Astrocyte (in vitro differentiated cells and primary cell): ENCODE data around the gene GPHN. TPM values are rescaled to one million over a fixed set of nuclear protein-coding genes. Genes with fewer than 3 reads are reported as not detected.

Experiments
- DNase-seq: peaks from one replicate; pipeline ENCODE4 v3.0.0-alpha.2; 2010; ENCODE audit warnings: low read depth
- FAIRE-seq: peaks from 2 replicates; lab custom pipeline; 2011; peaks lifted over from hg19 to GRCh38; lab: Jason Lieb, UNC
- H2AFZ ChIP-seq: 2 replicates; pipeline ENCODE4 v1.6.0; 2012; ENCODE audit warnings: low read depth, low read length, inconsistent platforms
- H3K27ac ChIP-seq: 2 replicates; pipeline ENCODE4 v1.5.1; 2011; ENCODE audit warnings: low read depth, low read length, inconsistent platforms
- H3K27me3 ChIP-seq: 2 replicates; pipeline ENCODE4 v1.6.0; 2011; ENCODE audit warnings: low read length, inconsistent platforms; ENCODE audit not compliant: insufficient read depth
- H3K36me3 ChIP-seq: 2 replicates; pipeline ENCODE4 v1.5.1; 2011; ENCODE audit warnings: low read length, inconsistent platforms; ENCODE audit not compliant: insufficient read depth
- H3K4me1 ChIP-seq: 2 replicates; pipeline ENCODE4 v1.5.1; 2011; ENCODE audit warnings: low read length, inconsistent platforms; ENCODE audit not compliant: insufficient read depth
- H3K4me2 ChIP-seq: 2 replicates; pipeline ENCODE4 v1.6.0; 2012; ENCODE audit warnings: low read length, inconsistent platforms
- H3K4me3 ChIP-seq: 2 replicates; pipeline ENCODE4 v1.5.1; 2011; ENCODE audit warnings: low read depth, mild to moderate bottlenecking, low read length, inconsistent platforms; ENCODE audit not compliant: insufficient read depth
- H3K79me2 ChIP-seq: 2 replicates; pipeline ENCODE4 v1.6.0; 2012; ENCODE audit warnings: mild to moderate bottlenecking, low read length, inconsistent platforms; ENCODE audit not compliant: insufficient read depth
- H3K9ac ChIP-seq: 2 replicates; pipeline ENCODE4 v1.6.0; 2012; ENCODE audit warnings: mild to moderate bottlenecking, low read length, inconsistent platforms
- H3K9me3 ChIP-seq: 2 replicates; pipeline ENCODE4 v1.5.1; 2012; ENCODE audit warnings: low read depth, mild to moderate bottlenecking, low read length, inconsistent platforms; ENCODE audit not compliant: insufficient read depth
- H4K20me1 ChIP-seq: 2 replicates; pipeline ENCODE4 v1.6.0; 2012; ENCODE audit warnings: low read length, inconsistent platforms; ENCODE audit not compliant: insufficient read depth
- H3K27ac Mint-ChIP-seq: one replicate; pipeline ENCODE4 v1.8.0; 2021; ENCODE audit warnings: mild to moderate bottlenecking, mixed read lengths; ENCODE audit not compliant: unreplicated experiment
- H3K27me3 Mint-ChIP-seq: one replicate; pipeline ENCODE4 v1.8.0; 2021; ENCODE audit warnings: low read depth, mixed read lengths; ENCODE audit not compliant: unreplicated experiment
- H3K36me3 Mint-ChIP-seq: one replicate; pipeline ENCODE4 v1.8.0; 2021; ENCODE audit warnings: low read depth, mixed read lengths; ENCODE audit not compliant: unreplicated experiment
- H3K4me1 Mint-ChIP-seq: one replicate; pipeline ENCODE4 v1.8.0; 2021; ENCODE audit warnings: low read depth, mixed read lengths; ENCODE audit not compliant: unreplicated experiment
- H3K4me3 Mint-ChIP-seq: one replicate; pipeline ENCODE4 v1.8.0; 2021; ENCODE audit warnings: mild to moderate bottlenecking, moderate library complexity, mixed read lengths; ENCODE audit not compliant: unreplicated experiment
- H3K9me3 Mint-ChIP-seq: one replicate; pipeline ENCODE4 v1.8.0; 2021; ENCODE audit warnings: mild to moderate bottlenecking, mixed read lengths; ENCODE audit not compliant: unreplicated experiment
- EZH2 ChIP-seq: IDR thresholded peaks from 2 replicates; pipeline ENCODE4 v1.6.1; 2012; ENCODE audit warnings: mild to moderate bottlenecking, low read length, inconsistent platforms; ENCODE audit not compliant: insufficient read depth
- total RNA-seq: library from RNA; stranded (reverse); gene quantifications from 2 replicates; pipeline ENCODE4 v1.2.1, GENCODE V29; 2021
- TF ChIP-seq, protein P1 (sequence below): IDR thresholded peaks from 2 replicates; pipeline ENCODE4 v1.5.1; 2011; ENCODE audit warnings: low read depth, mild to moderate bottlenecking, inconsistent platforms, low read length, moderate library complexity; ENCODE audit not compliant: insufficient read depth

The GPHN gene
- total RNA-seq, 1 donor from 2014 or later, result 6.9 TPM

DNA sequence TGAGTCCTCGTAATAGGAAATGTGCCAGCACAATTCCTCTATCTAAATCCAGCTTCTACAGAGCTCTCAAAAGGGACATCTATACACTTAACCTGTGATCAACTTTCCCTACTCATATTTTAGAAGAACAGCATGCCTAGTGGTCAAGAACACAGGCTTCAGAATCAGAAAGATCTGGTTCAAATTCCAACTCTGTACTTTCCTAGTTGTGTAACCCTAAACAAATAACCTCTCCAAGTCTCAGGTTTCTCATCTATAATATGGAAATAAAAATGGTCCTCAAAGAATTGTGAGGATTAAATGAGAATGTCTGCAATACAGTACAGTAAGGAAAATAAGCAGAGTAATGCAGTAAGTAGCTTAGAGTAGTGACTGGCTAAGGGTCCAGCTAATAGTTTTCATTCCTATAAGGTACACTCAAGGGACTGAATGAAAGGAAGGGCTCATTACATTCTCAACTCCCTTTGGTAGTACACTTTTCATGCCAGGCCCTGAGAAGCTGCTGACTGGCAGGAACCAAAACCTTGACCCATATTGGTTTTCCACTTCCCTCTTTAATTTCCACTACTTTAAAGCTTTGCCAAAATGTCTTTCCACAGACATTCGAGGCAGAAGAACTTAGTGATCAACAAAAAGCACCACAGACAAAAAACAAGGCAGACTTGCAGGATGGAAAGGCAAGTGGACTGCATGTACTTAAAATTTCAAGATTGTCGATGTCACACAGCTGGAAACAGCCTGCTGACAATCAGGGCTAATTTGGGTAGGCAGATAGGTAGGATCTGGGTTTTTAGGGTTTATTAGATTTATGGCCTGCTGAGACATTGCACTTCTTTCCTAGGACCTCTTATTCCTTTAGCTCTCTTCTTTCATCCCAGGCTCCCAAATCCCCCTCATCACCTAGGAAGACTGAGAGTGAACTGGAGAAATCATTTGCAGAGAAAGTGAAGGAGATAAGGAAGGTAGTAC is 17.5 kb upstream of the GPHN start:
- Mint-ChIP-seq H3K27ac (no peak overlapping the region), H3K27me3 (peaks cover 8% of the 10 kb centered on the region), H3K4me3 (no peak overlapping the region), H3K4me1 (no peaks in the 10 kb centered on the region), H3K9me3 (no peaks in the 10 kb centered on the region), H3K36me3 (no peaks in the 10 kb centered on the region)
- H3K27me3 ChIP-seq, result no peaks in the 10 kb centered on the region
- TF ChIP-seq, protein P1, sequence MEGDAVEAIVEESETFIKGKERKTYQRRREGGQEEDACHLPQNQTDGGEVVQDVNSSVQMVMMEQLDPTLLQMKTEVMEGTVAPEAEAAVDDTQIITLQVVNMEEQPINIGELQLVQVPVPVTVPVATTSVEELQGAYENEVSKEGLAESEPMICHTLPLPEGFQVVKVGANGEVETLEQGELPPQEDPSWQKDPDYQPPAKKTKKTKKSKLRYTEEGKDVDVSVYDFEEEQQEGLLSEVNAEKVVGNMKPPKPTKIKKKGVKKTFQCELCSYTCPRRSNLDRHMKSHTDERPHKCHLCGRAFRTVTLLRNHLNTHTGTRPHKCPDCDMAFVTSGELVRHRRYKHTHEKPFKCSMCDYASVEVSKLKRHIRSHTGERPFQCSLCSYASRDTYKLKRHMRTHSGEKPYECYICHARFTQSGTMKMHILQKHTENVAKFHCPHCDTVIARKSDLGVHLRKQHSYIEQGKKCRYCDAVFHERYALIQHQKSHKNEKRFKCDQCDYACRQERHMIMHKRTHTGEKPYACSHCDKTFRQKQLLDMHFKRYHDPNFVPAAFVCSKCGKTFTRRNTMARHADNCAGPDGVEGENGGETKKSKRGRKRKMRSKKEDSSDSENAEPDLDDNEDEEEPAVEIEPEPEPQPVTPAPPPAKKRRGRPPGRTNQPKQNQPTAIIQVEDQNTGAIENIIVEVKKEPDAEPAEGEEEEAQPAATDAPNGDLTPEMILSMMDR, result no peak
- TF ChIP-seq EZH2, result no peak
- H3K36me3 ChIP-seq, result no peaks in the 10 kb centered on the region
- no peaks in the 10 kb centered on the region for H3K9me3 ChIP-seq
- H3K4me2 ChIP-seq, result no peak overlapping the region
- H3K9ac ChIP-seq, result no peak overlapping the region
- no peak overlapping the region for H2AFZ ChIP-seq
- no peak for FAIRE-seq
- no peaks in the 10 kb centered on the region for H3K79me2 ChIP-seq
- no peak overlapping the region for H3K27ac ChIP-seq
- no peaks in the 10 kb centered on the region for H4K20me1 ChIP-seq
- no peak overlapping the region for H3K4me3 ChIP-seq
- DNase-seq, result no peak
- no peaks in the 10 kb centered on the region for H3K4me1 ChIP-seq

DNA sequence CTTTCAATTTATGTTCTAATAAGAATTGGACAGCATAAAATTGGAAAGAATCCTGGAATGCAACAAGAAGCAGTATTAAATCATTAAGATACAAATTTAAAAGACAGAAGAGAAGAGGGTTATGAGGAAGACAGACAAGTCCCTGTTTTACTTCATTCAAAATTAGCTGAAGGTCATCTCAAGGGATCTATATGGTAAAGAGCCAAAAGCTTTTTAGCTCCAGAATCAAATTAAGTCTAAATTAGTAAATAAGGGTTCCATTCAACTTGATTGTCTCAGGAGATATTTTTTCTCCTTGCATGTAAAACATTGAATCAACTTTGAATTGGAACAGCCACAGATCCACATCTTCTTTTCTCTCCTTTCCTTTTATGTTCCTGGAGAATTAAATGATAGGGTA is 14.2 kb upstream of the GPHN start:
- Mint-ChIP-seq H3K4me1 (peaks cover 2% of the 10 kb centered on the region), H3K9me3 (no peaks in the 10 kb centered on the region), H3K4me3 (no peak overlapping the region), H3K27ac (no peak overlapping the region), H3K27me3 (peaks cover 6% of the 10 kb centered on the region), H3K36me3 (no peaks in the 10 kb centered on the region)
- Histone ChIP-seq H2AFZ (no peak overlapping the region), H3K79me2 (no peaks in the 10 kb centered on the region), H3K9me3 (no peaks in the 10 kb centered on the region), H3K4me3 (no peak overlapping the region), H3K9ac (no peak overlapping the region), H3K4me2 (no peak overlapping the region), H3K27me3 (no peaks in the 10 kb centered on the region), H3K27ac (no peak overlapping the region), H3K4me1 (no peaks in the 10 kb centered on the region), H4K20me1 (no peaks in the 10 kb centered on the region), H3K36me3 (no peaks in the 10 kb centered on the region)
- TF ChIP-seq, protein P1, result no peak
- TF ChIP-seq EZH2, result no peak
- no peak for DNase-seq
- FAIRE-seq, result no peak
